Hair follicular keratinocyte (primary cell): Measurements from ENCODE around the gene PRLH. TPM values are rescaled to one million over a fixed set of nuclear protein-coding genes. Genes with fewer than 3 reads are reported as not detected.

Source experiments
- total RNA-seq: library from RNA; depleted of rRNA; stranded (reverse); fragments of >200 nt; gene quantifications from 2 replicates; pipeline ENCODE4 v1.2.3, GENCODE V29; 2015

PRLH gene
- not detected in 2 replicates for total RNA-seq

GRCh38 chr2:237566401-237567235 lies at the start of gene PRLH:
Gene PRLH, plus strand, starts transcription at chr2:237566574. Its CDS starts 0 bp downstream, at chr2:237566574.

GRCh38 chr2:237590272-237591140 lies 24.1 kb downstream of the PRLH start, which contains the start of gene RAB17:
Gene RAB17, minus strand, starts transcription at chr2:237590734. Its CDS starts 4,580 bp downstream, at chr2:237586154.

Other genes starting within 250 kb of the PRLH start
- gene COL6A3, start 152.4 kb upstream of the PRLH start, total RNA-seq: 3.2 and 23.8 TPM in 2 replicates
- 1.7 and 9.9 TPM in 2 replicates for gene MLPH, start 79.3 kb upstream of the PRLH start, total RNA-seq
- gene RAB17, start 24.2 kb downstream of the PRLH start, total RNA-seq: 2.7 and 4.8 TPM in 2 replicates
- 59.2 and 72.9 TPM in 2 replicates for gene LRRFIP1, start 61.0 kb downstream of the PRLH start, total RNA-seq
- gene RBM44, start 232.2 kb downstream of the PRLH start, total RNA-seq: 0.42 TPM in 1 of 2 replicates, not detected in the other